Stimulated activated CD8-positive, alpha-beta memory T cell treated with anti-CD3 and anti-CD28 coated beads, Interleukin-4, amount 100 ng/mL, for 4 hours (primary cell): ENCODE measurements around the gene BIRC6.
A peak's percentile ranks its signal among the peaks of the same experiment; 100 is the strongest.
"Not testable (repeated sequence)": the region's sequence is repeated elsewhere in the genome, so short reads cannot be mapped to it uniquely, and the experiment has no call there.

Experiments
- DNase-seq, 2 donors: peaks; one replicate each; pipeline ENCODE4 v3.0.0-alpha.2; 2020; ENCODE audit warnings: low read depth in 2 of 2, low spot score in 1 of 2

Gene BIRC6, protein sequence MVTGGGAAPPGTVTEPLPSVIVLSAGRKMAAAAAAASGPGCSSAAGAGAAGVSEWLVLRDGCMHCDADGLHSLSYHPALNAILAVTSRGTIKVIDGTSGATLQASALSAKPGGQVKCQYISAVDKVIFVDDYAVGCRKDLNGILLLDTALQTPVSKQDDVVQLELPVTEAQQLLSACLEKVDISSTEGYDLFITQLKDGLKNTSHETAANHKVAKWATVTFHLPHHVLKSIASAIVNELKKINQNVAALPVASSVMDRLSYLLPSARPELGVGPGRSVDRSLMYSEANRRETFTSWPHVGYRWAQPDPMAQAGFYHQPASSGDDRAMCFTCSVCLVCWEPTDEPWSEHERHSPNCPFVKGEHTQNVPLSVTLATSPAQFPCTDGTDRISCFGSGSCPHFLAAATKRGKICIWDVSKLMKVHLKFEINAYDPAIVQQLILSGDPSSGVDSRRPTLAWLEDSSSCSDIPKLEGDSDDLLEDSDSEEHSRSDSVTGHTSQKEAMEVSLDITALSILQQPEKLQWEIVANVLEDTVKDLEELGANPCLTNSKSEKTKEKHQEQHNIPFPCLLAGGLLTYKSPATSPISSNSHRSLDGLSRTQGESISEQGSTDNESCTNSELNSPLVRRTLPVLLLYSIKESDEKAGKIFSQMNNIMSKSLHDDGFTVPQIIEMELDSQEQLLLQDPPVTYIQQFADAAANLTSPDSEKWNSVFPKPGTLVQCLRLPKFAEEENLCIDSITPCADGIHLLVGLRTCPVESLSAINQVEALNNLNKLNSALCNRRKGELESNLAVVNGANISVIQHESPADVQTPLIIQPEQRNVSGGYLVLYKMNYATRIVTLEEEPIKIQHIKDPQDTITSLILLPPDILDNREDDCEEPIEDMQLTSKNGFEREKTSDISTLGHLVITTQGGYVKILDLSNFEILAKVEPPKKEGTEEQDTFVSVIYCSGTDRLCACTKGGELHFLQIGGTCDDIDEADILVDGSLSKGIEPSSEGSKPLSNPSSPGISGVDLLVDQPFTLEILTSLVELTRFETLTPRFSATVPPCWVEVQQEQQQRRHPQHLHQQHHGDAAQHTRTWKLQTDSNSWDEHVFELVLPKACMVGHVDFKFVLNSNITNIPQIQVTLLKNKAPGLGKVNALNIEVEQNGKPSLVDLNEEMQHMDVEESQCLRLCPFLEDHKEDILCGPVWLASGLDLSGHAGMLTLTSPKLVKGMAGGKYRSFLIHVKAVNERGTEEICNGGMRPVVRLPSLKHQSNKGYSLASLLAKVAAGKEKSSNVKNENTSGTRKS (N-terminal part only)

GRCh38 chr2:32356681-32357317 is at the start of gene BIRC6:
Gene BIRC6, plus strand, starts transcription at chr2:32357023. Its CDS starts 139 bp downstream, at chr2:32357162.
- DNase-seq: peak; percentile 68 to 89

GRCh38 chr2:32310577-32310976 is 46.2 kb upstream of the BIRC6 start:
- no peak for DNase-seq

DNA sequence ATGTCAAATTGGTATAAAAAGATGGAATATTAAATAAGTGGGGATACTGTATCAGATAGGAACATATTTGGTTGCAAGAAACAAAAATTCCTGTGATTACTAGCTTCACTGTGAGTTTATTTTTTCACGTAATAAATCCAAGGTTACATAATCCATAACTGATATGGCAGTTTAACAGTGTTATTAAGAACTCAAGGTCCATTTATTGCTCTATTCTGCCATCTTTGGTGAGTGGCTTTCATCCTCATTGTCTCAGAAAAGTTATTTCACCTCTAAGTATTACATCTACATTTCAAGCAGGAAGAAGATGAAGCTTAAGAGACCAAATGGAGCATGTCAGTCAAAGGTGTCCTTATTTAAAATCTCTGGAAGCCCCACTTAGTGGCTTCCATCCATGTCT is 41.9 kb upstream of the BIRC6 start:
- no peak for DNase-seq

DNA sequence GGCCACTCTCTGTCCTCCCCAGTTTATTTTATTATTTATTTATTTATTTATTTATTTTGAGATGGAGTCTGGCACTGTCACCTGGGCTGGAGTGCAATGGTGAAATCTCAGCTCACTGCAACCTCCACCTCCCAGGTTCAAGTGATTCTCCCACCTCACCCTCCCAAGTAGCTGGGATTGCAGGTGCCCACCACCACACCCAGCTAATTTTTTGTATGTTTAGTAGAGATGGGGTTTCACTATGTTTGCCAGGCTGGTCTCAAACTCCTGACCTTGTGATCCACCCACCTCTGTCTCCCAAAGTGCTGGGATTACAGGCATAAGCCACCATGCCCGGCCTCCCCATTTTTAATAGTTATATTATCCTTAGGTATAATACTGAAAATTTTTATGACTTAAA is 28.1 kb upstream of the BIRC6 start:
- not testable (repeated sequence) for DNase-seq

- not testable (repeated sequence) for DNase-seq
Measured at GRCh38 chr2:32329180-32329980, 27.4 kb upstream of the BIRC6 start.

DNA sequence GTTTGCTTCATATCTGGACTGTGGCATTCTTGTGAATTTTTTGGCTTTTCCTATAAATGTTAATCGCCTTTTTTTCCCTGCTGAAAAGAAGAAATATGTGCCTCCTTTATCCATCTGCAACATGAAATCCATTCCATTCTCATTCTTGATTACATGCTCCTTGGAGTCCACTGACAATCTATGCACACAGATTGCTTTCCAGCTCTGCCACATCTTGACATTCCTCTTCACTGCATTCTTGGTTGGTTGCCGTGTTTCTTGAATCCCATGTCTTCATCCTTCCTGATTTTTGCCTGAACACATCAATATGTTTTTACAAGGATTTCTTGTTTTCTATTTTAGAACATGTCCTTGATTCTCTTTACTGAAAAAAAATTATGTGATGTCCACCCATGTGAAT is 26.7 kb upstream of the BIRC6 start:
- DNase-seq: no peak

- no peak for DNase-seq
Measured at GRCh38 chr2:32342801-32343200, 14.0 kb upstream of the BIRC6 start.

GRCh38 chr2:32350797-32351196 is 6.0 kb upstream of the BIRC6 start:
- DNase-seq: not testable (repeated sequence)

GRCh38 chr2:32355976-32356680 is 695 bp upstream of the BIRC6 start:
- DNase-seq: no peak

DNA sequence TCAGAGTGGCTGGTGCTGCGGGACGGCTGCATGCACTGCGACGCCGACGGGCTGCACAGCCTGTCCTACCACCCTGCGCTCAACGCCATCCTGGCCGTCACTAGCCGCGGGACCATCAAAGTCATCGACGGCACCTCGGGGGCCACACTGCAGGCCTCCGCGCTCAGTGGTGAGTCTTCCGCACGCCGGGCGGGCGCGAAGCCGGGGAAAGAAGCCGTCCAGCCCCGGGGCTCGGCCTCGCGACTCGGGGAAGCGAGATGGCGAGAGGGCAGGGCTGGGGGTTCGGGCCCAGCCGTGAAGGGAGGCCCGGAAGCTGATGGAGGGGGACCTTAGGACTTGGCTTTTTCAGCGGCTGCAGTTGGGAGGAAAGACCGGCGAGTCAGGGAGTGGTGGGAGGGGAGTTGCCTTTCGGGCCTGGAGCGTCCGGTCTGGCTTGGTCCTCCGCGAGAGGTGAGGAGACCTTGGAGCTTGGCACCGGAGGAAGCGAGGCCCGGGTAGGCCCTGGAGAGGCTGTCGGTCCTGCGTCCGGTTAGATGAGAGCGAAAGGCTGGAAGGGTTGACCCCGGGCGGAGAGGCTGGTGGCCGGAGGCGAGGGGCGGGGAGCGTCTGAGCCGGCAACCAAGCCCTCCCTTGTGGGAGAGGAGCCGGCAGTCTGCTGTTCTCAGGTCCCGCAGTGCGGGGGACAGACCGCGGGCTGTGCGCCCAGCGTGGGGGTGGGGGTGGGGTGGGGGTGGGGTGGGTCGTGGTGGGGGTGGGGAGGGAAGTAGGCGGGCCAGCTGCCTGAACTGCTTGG is 691 bp downstream of the BIRC6 start:
- DNase-seq: peak in 1 of 2 donors; percentile 2

GRCh38 chr2:32358111-32358482 is 1.3 kb downstream of the BIRC6 start:
- no peak for DNase-seq

- no peak for DNase-seq
Measured at GRCh38 chr2:32360416-32360815, 3.6 kb downstream of the BIRC6 start.

GRCh38 chr2:32362997-32363396 is 6.2 kb downstream of the BIRC6 start:
- not testable (repeated sequence) for DNase-seq

DNA sequence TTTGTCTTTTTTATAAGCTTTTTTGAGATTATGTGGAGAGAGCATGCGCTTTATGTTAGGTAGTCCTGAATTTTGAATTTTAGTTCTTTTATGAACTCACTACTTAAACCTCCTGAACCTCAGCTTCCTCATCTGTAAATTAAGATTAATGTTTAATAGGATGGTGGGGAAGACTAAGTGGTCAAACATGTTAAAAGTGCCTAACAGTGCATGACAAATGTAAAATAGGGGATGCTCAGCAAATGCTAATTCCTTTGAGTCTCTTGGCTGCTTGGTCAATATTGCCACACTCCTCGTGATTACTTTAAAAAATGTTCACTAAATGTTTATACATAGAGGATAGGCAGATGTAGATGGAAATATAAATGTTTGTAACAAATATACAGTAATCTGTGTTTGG is 6.8 kb downstream of the BIRC6 start:
- DNase-seq: no peak

- not testable (repeated sequence) for DNase-seq
Measured at GRCh38 chr2:32364290-32364689, 7.5 kb downstream of the BIRC6 start.

DNA sequence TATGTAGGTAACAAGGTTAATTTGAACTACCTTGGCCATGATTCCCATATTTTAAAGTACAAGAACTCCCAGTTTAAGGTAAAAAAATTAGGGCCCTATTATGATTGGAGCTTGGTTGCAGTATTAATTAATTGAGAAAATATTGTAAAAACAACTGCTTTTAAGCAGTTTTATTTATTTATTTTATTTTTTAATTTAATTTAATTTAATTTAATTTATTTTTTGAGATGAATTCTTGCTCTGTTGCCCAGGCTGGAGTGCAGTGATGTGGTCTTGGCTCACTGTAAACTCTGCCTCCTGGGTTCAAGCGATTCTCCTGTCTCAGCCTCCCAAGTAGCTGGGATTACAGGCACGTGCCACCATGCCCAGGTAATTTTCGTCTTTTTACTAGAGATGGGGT is 8.9 kb downstream of the BIRC6 start:
- not testable (repeated sequence) for DNase-seq

GRCh38 chr2:32366595-32366994 is 9.8 kb downstream of the BIRC6 start:
- DNase-seq: no peak

GRCh38 chr2:32369222-32369621 is 12.4 kb downstream of the BIRC6 start:
- no peak for DNase-seq

DNA sequence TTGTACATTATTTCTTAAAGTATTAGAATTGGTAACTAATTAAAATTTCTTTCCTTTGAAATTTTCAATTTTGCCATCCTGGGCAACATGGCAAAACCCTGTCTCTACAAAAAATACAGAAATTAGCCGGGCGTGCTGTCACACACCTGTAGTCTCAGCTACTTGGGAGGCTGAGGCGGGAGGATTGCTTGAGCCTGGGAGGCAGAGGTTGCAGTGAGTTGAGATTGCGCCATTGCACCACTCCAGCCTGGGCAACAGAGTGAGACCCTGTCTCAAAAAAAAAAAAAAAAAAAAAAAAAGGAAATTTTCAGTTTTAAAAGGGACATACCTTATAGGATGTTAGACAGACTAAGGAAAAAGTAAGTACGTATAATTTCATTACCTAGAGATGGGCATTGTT is 14.1 kb downstream of the BIRC6 start:
- DNase-seq: not testable (repeated sequence)
